HG03439 (cell line): ENCODE data around the gene PAPPA.

Experiments
- ATAC-seq: cut with Tn5 transposase; IDR thresholded peaks from one replicate; pipeline ENCODE4 v1.9.1; 2021; ENCODE audit warnings: mild to moderate bottlenecking, moderate library complexity; ENCODE audit not compliant: unreplicated experiment

Gene PAPPA

GRCh38 chr9:116223926-116224325 lies 70.3 kb downstream of the PAPPA start:
- no peak for ATAC-seq

GRCh38 chr9:116230051-116230632 lies 76.6 kb downstream of the PAPPA start:
- no peak for ATAC-seq

- no peak for ATAC-seq
These were observed 79.0 kb downstream of the PAPPA start for GRCh38 chr9:116232424-116233159.

- ATAC-seq = no peak
These were observed 79.6 kb downstream of the PAPPA start for GRCh38 chr9:116233160-116233530.

- ATAC-seq = no peak
These were observed 80.5 kb downstream of the PAPPA start for GRCh38 chr9:116234081-116234480.

- ATAC-seq = no peak
These were observed 83.4 kb downstream of the PAPPA start for GRCh38 chr9:116236979-116237378.

GRCh38 chr9:116237456-116237855 lies 83.9 kb downstream of the PAPPA start:
- no peak for ATAC-seq

- ATAC-seq = no peak
These were observed 84.6 kb downstream of the PAPPA start for GRCh38 chr9:116238225-116238624.

GRCh38 chr9:116238776-116239340 lies 85.3 kb downstream of the PAPPA start:
- no peak for ATAC-seq

GRCh38 chr9:116243708-116244107 lies 90.1 kb downstream of the PAPPA start:
- ATAC-seq = no peak

GRCh38 chr9:116247284-116247683 lies 93.7 kb downstream of the PAPPA start:
- ATAC-seq = no peak

GRCh38 chr9:116247791-116248374 lies 94.3 kb downstream of the PAPPA start:
- no peak for ATAC-seq

- no peak for ATAC-seq
These were observed 97.3 kb downstream of the PAPPA start for GRCh38 chr9:116250891-116251290.

GRCh38 chr9:116251366-116251765 lies 97.8 kb downstream of the PAPPA start:
- ATAC-seq = no peak

- ATAC-seq = no peak
These were observed 106.9 kb downstream of the PAPPA start for GRCh38 chr9:116260531-116260930.

GRCh38 chr9:116262448-116262847 lies 108.9 kb downstream of the PAPPA start:
- ATAC-seq = no peak

- no peak for ATAC-seq
These were observed 110.8 kb downstream of the PAPPA start for GRCh38 chr9:116264361-116264760.

- no peak for ATAC-seq
These were observed 113.4 kb downstream of the PAPPA start for GRCh38 chr9:116267021-116267420.

- no peak for ATAC-seq
These were observed 115.7 kb downstream of the PAPPA start for GRCh38 chr9:116269250-116269649.

GRCh38 chr9:116270546-116270945 lies 117.0 kb downstream of the PAPPA start:
- no peak for ATAC-seq

- ATAC-seq = no peak
These were observed 117.7 kb downstream of the PAPPA start for GRCh38 chr9:116271340-116271739.

- no peak for ATAC-seq
These were observed 118.4 kb downstream of the PAPPA start for GRCh38 chr9:116271991-116272390.
